Islet precursor cell (in vitro differentiated cells): Measurements from ENCODE around the gene PRSS56.
A peak's percentile ranks its signal among the peaks of the same experiment; 100 is the strongest.
"Not testable (repeated sequence)": the region's sequence is repeated elsewhere in the genome, so short reads cannot be mapped to it uniquely, and the experiment has no call there.

Source experiments
- DNase-seq: peaks from one replicate; pipeline ENCODE4 v3.0.0-alpha.2; 2018

PRSS56 gene

DNA sequence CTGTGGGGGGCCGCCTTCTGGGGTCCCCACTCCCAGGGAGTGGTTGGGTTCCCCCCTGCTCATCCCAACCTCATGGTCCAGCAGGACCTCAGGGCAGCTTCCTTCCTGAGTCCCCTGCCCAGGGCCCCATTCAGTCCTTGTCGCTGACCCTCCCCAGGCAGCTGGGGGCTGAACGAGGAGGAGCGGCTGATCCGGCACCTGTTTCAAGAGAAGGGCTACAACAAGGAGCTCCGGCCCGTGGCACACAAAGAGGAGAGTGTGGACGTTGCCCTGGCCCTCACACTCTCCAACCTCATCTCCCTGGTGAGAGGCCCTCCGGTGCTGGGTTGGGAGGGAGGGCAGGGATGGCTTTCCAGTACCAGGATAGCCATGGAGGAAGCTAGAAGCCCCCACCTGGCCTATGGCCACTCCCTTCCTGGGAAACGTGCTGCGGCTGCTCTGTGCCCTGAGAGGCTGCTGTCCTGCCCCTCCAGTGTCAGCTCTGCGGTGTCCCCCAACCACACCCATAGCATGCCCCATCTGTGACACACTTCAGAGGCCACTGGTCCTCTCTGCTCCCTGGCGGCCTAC, 6.3 kb downstream of the PRSS56 start:
- DNase-seq, result no peak

DNA sequence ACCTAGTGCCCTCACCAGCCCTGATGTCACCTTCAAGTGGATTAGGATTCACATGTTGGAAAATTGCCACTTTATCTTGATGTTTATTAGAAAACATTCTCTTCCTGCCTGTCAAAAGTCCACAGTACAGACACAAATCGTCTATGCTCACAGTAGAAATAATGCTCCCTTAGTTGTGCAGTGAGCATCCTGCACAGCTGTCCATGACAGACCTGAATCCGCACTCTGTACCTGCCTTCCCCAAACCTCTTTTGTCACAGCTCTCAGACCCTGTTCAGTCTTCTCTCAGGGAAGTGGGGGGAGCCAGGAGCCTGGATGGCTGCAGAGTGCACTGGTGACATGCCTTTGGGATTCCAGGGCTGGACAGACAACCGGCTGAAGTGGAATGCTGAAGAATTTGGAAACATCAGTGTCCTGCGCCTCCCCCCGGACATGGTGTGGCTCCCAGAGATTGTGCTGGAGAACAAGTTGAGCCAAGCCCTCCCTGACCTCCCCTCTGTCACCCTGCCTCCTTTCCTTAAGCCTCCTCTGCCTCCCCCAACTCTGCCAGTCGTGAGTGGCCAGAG, 7.8 kb downstream of the PRSS56 start:
- no peak for DNase-seq

DNA sequence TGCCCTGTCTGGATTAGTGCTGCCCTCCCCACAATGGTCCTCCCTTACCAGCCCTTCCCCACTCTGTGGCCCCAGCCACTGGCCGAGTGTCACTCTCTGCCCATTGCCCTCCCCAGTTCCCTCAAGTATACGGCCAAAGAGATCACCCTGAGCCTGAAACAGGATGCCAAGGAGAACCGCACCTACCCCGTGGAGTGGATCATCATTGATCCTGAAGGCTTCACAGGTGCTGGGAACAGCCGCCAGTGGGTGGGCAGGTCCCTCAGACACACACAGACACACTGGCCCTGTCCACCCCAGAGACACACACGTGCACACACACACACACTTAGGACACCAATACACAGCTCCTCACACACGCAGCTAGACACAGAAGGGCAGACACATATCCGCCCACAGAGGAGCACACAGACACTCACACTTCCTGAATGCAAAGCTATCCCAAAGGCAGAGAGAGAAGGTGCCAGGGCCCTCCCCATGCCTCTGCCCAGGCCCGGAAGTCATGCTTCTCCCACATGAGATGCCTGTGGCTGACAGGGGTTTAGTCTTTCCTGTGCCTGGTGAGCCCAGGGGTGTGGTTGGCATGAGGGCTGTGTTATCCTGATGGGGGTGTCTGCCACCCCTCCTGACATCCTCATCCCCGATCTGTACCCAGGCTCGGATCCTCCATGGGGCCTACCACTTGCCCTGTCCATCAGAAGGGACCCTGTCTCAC, 8.7 kb downstream of the PRSS56 start:
- no peak for DNase-seq

DNA sequence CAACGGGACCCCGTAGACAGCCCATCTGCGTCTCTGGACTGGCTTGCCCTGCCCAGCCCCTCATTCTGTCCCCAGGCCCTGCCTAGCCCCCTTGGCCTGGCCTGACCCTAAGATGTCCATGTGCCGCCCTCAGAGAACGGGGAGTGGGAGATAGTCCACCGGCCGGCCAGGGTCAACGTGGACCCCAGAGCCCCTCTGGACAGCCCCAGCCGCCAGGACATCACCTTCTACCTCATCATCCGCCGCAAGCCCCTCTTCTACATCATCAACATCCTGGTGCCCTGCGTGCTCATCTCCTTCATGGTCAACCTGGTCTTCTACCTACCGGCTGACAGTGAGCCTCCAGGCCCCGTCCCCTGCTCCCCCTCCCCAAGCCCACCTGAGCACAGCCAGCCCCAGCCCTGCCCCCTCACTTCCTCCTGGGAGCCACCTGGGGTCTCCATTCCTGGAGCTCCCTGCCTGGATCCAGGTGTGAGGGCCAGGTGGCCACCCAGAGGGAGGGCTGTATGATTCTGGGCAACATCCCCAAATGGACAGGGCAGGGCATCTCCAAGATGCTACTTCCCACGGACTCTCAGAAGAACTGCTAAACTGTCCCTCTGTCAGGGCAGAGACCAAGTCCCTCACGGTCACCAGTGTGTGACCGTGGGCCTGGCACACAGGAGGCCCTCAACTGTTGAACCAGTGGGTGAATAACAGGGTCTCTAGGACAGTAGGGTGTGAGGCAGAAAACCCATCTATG, 9.8 kb downstream of the PRSS56 start:
- DNase-seq, result no peak

DNA sequence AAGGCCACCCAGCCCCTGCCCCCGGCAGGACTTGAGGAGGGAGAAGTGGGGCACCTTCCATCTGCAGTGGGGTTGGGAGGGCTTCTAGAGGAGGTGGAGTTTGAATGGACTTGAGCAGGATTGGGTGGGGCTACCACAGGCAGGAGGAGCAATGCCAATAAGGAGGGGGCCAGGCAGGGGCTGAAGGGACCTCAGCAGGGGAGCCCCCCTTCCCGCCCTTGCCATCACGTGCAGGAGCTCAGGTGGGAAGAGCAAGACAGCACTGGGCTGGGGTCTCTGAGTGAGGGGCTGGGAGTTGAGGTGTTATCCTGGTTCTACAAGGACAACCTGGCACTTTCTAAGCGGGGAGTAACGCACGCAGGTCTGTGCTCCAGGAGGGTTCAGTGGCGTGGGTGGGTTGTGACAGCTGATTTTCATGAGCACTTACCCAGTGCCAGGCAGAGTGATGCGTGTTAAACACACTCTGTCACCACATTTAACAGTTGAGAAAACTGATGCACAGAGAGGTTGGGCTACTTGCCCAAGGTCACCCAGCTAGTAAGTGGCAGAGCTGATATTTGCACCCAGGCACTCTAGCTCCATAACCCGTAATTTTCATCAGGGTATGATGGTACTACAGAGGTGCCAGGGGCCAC, 10.6 kb downstream of the PRSS56 start:
- DNase-seq, result no peak

DNA sequence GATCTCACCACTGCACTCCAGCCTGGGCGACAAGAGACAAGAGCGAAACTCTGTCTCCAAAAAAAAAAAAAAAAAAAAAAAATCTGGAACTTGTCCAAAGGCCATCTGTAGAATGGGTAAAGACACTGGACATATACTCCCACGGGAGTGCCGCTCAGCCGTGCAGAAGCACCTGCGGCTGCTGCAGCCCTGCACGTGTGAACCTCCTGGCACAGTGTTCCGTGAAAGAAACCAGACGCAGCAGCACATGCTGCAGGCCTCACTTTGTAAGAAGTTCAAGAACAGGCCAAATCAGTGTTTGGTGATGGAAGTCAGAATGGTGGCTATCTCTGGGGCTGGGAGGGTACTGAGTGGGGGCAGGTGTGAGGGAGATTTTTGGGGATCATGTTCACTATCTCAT, 12.2 kb downstream of the PRSS56 start:
- no peak for DNase-seq

DNA sequence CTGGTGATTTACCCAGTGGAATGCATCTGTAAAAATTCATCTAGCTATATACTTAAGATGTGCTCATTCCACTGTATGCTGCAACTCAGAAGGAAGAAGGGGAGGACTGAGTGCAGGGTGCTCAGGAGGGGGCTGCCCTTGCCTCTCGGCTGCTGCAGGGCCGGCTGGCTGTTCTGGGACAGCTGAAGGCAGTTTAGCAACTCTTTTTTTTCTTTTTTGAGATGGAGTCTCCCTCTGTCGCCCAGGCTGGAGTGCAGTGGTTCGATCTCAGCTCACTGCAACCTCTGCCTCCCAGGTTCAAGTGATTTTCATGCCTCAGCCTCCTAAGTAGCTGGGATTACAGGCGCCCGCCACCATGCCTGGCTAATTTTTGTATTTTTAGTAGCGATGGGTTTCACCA, 12.6 kb downstream of the PRSS56 start:
- not testable (repeated sequence) for DNase-seq

DNA sequence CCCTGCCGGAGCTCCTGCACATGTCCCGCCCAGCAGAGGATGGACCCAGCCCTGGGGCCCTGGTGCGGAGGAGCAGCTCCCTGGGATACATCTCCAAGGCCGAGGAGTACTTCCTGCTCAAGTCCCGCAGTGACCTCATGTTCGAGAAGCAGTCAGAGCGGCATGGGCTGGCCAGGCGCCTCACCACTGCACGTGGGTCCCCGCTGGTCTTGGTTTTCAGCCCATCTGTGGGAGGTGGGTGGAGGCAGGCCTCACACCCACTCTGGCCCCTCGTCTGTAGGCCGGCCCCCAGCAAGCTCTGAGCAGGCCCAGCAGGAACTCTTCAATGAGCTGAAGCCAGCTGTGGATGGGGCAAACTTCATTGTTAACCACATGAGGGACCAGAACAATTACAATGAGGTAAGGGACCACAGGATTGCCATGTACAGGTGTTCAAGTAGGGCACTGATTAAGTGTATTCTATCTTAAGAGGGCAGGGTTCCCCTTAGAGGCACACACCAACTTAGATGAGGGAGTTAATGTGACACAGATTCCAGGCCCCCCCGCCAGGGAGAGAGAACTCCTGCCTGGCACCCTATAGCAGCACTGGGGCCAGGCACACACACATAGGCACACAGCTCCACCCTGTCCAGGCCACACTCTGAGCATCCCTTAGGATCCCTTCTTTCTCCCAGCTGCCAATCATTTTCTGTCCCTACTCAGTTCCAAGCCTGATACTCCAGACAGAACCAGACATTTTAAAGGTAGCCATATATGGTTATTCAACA, 13.9 kb downstream of the PRSS56 start:
- peak; percentile 57 for DNase-seq

DNA sequence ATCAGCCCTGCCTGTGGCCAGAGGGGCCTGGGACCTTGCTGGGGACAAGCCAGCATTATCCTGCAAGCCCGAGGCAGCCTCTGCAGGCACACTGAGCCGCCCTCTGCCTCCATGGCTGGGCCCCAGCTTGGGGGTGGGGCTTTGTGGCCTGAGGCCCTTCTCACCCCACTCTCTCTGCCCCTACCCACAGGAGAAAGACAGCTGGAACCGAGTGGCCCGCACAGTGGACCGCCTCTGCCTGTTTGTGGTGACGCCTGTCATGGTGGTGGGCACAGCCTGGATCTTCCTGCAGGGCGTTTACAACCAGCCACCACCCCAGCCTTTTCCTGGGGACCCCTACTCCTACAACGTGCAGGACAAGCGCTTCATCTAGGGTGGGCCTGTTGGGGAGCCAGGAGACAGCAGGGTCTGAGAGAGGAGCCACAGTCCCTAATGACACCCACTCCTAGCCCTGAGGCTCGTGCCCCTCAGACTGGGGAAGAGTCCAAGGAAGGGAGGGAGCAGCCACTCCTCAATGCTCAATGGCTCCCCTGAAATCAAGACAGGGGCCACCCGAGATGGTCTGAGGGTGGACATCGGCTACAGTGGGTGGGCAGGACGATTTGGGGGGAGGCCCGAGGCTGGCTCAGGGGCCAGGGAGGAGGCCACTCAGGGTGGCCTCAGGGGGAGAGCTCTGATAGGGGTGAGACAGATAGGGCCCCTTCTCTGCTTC, 14.9 kb downstream of the PRSS56 start:
- no peak for DNase-seq

DNA sequence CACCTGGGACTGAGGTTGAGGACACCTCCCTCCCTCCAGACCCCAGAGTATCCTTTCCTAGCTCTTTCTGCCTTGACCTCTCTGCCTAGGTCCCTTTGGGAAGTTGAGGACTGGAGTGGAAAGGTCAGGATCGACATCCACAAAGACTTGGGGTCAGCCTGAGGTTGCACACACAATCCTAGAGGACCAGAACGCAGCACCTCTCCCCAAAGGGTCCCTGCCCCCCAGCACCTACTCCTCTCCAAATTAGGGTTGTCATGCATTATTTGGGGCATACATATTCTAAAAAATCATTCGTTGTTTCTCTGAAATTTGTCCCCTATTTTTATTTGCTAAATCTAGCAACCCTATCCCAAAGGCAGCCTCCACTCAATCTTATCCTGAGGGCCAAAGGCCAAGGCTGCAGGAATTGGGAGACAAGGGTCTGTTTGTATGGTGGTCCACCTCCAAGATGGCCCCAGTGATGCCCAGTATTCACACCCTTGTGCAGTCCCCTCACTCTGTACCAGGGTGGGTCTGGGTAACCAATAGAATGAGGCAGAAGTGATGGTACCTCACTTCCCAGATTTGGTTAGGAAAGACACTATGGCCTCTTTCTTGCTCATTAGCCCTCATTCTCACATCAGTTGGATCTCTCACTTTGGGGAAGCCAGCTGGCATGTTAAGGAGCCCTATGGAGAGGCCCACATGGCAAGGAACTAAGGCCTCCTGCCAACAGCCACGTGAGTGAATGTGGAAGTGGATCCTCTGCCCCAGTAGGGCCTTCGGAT, 15.8 kb downstream of the PRSS56 start:
- no peak for DNase-seq

DNA sequence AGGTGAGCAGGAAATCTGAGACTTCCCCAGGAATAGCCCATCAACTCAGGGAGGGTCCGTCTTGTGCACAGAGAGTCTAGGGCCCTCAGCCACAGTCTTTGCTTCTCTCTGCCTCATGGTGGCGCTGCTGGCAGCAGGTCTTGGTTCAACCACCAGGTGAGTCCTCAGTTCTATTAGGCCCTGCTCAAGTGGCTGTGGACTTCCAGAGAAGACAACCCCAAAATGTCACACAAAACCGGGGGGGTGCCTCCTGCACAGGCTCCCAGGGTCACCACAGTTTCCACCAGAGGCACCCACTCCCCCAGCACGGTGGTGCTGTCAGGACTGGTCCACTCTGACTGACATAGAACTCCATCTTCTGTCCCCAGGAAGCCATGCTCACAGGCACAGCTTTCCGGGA, 16.9 kb downstream of the PRSS56 start:
- DNase-seq, result peak; percentile 63

DNA sequence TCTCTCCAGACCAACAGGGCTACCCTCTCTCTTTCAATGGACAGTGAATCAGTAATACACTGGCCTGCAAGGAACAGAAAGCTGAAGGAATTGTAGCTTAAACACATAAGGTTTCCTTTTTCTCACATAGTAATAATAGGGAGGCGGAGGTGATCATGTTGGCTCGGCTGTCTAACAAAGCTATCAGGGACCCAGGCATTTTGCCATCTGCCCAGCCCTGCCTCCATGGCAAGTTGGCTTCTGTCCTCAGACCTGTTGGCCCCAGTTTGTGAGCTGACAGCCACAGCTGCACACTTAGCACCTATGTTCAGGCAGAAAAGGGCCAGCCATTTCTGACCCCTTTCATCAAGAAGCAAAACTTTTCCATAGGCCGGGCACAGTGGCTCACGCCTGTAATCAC, 17.3 kb downstream of the PRSS56 start:
- no peak for DNase-seq

DNA sequence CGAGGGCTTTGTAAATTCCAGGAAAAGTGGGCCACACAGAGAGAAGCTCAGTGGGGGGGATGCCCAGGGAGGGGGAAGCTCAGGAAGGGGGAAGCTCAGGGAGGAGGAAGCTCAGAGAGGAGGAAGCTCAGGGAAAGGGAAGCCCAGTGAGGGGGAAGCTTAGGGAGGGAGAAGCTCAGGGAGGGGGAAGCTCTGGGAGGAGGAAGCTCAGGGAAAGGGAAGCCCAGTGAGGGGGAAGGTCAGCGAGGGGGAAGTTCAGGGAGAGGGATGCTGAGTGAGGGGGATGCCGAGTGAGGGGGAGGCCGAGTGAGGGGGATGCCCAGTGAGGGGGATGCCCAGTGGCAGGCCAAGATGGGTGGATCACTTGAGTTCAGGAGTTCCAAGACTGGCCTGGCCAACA, 18.5 kb downstream of the PRSS56 start:
- DNase-seq, result no peak

DNA sequence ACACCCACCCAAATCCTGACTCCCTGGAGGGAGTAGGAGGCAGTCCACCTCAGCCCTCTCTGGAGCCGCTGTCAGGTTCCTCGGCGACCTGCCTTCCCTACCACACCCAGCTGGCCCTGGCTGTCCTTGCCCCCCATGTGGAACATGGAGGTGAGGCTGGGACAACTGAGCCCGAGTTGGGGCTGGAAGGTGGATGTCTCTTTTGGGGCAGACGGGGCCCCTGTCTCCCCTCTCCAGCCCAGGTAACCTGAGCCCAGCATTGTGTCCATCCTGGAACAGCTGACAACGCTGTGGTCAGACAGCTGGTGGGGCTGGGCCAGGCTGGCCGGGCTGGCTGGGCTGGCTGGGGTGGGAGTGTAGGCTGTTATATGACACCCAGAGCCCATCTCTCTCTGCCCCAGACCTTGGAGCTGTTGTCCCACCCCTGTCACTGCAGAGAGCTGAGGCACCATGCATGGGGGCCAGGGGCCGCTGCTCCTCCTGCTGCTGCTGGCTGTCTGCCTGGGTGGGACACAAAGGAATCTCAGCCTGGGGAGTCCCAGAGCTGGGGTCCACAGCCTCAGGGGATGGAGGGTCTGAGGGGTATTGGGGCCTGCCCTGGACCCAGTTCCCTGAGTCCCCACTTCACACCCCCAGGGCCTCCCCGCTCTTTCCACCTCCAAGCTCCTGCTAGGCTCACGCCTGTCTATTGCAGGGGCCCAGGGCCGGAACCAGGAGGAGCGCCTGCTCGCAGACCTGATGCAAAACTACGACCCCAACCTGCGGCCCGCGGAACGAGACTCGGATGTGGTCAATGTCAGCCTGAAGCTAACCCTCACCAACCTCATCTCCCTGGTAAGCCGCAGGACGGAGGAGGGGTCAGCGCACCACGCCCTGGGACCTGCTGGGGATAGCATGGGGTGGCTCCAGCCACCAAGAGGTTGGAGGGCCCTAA, 19.4 kb downstream of the PRSS56 start, which contains the start of gene CHRNG:
Gene CHRNG, plus strand, starts transcription at position 395 of the 934 bp plus-strand sequence. Its CDS starts 56 bp downstream, at position 451.
- peak; percentile 83 for DNase-seq

DNA sequence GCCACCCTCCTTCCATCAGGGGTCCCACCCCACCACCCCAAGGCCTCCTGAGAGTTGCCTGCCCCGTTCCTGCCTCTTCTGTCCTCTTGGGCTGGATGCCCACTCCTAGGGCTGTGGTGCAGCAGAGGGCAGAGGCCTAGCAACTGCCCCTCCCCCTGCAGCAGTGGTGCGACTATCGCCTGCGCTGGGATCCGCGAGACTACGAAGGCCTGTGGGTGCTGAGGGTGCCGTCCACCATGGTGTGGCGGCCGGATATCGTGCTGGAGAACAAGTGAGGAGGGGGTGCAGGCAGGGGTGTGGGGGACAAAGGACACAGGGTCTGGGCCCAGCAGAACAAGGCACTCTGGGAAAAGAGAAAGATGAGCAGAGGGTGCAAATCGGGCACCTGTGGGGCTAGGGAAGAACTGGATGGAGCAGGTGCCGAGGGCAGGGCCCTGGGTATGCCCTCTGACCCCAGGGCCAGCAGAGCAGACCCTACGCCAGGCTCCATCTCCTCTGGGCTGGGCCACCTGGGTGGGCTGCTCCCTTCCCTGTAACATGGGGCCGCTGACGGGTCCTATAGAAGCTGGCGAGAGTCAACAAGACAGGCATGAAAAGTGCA, 20.4 kb downstream of the PRSS56 start:
- DNase-seq, result no peak

DNA sequence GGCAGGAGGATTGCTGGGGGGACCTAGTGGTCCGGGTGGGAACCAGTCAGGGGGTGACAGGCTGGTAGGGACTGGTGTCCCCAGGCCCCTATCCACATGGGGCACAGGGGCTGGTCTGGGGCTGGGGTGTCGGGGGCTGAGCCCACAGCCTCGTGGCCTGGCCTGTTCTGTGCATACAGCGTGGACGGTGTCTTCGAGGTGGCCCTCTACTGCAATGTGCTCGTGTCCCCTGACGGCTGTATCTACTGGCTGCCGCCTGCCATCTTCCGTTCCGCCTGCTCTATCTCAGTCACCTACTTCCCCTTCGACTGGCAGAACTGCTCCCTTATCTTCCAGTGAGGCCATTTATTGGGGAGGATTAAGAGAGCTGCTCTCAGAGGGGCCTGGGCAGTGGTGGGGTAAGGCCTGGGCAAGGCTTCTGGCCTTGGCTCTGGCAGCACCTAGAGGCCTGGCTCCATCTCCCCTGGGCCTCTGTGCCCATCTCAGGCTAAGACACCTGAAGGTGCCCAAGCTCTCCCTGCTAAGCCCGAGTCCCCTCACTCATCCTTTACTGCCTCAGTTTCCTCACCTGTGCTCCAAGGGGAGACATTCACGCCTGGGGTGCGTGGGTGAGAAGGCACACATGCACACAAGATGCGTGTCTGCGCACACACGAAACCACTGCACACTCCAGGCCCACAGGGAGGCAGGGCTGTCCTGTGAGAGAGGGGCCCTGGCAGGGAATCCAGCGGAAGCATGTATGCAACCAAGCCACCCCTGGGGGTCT, 21.2 kb downstream of the PRSS56 start:
- peak; percentile 52 for DNase-seq

DNA sequence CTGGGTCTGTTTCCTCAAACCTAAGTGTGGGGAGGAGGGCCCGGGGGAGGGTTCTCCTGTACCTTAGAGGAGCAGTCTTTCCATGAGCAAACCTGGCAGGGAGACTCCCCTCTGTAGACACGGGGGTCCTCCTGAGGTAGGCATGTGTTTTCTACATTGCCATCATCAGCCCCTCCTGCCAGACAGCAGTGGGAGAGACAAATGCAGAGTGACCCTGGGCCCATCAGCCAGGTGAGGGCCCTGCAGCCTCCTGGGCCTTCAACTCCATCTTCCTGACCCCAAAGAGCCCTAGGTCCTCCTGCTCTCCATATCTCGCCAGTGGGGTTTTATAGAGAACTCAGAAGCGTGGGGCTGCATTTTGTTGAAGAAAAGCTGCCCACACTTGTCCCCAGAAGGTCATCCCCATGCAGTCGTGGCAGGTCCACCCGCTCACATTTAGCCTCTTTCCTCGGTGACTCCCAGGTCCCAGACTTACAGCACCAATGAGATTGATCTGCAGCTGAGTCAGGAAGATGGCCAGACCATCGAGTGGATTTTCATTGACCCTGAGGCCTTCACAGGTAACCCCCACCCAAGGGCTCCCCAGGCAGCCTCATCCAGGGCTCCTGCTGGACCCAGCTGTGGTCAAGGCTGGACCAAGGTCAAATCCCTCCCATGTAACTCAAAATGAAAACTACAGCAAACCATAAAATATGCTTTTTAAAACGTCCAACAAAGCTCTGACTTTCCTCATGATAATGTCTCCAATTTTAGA, 21.9 kb downstream of the PRSS56 start:
- DNase-seq, result no peak
